HCT116 (cell line): Measurements from ENCODE around the gene GABPB1. TPM values are rescaled to one million over a fixed set of nuclear protein-coding genes. Genes with fewer than 3 reads are reported as not detected.

Source experiments
- ATAC-seq: fragments of 200-7000 bp; cut with Tn5 transposase; 2 replicates; pipeline ENCODE4 v1.9.1; 2020; ENCODE audit warnings: mild to moderate bottlenecking, moderate library complexity
- BruUV-seq: library from RNA; stranded (reverse); fragments of 400-500 nt; replicated peaks from 2 replicates; lab custom pipeline; 2021; lab: Mats Ljungman, UMichigan
- CTCF ChIA-PET: fragments of 300-600 bp; sonication (Branson Sonifier 250); formaldehyde crosslinking; loops from one replicate; lab custom pipeline; 2021; ENCODE audit warnings: antibody characterized with exemption; lab: Charles Lee
- POLR2A ChIA-PET: fragments of 300-600, 350-600 bp; sonication (Branson Sonifier 250); formaldehyde crosslinking; loops from one replicate; lab custom pipeline; 2021; ENCODE audit warnings: antibody characterized with exemption; lab: Charles Lee
- RAD21 ChIA-PET, 2 experiments: fragments of 300-600 bp; sonication (Branson Sonifier 250); formaldehyde crosslinking; loops; one replicate each; lab custom pipeline; 2023; ENCODE audit warnings: low total read pairs in 2 of 2; ENCODE audit not compliant: uncharacterized antibody in 2 of 2, unreplicated experiment in 2 of 2, low non-redundant PET in 1 of 2; lab: Charles Lee
- DNase-seq: peaks from one replicate; pipeline ENCODE4 v3.0.0-alpha.2; 2010; ENCODE audit warnings: low read depth, low spot score
- H2AFZ ChIP-seq: fragments of 200-600 bp; shearing (Covaris generic), sonication (generic); 2 replicates; pipeline ENCODE4 v1.6.1; 2017; ENCODE audit warnings: low read depth, mixed run types, mixed read lengths, antibody characterized with exemption, low read length; ENCODE audit not compliant: poor library complexity, severe bottlenecking
- H3K27ac ChIP-seq: 2 replicates; pipeline ENCODE4 v1.5.1; 2012; ENCODE audit warnings: low read depth, low read length
- H3K27me3 ChIP-seq: fragments of 200-600 bp; sonication (generic); 2 replicates; pipeline ENCODE4 v1.6.1; 2016; ENCODE audit warnings: mixed run types, low read length, mixed read lengths; ENCODE audit not compliant: insufficient read depth
- H3K36me3 ChIP-seq, 2 experiments: fragments of 200-500 bp in 1 of 2; fragments of 200-600 bp in 1 of 2; sonication (Bioruptor generic) in 1 of 2; sonication (generic) in 1 of 2; 2 replicates each; pipeline versions ENCODE4 v1.5.1 to v1.6.1; 2014 to 2016; ENCODE audit warnings: low read length in 2 of 2, inconsistent platforms in 1 of 2, mixed read lengths in 1 of 2, mixed run types in 1 of 2; ENCODE audit not compliant: insufficient read depth in 2 of 2, control insufficient read depth in 1 of 2
- H3K4me1 ChIP-seq, 2 experiments: fragments of 200-600 bp in 1 of 2; sonication (generic) in 1 of 2; 2 replicates each; pipeline versions ENCODE4 v1.5.1 to v1.6.1; 2012 to 2017; ENCODE audit warnings: low read length in 2 of 2, inconsistent platforms in 1 of 2, mild to moderate bottlenecking in 1 of 2, mixed read lengths in 1 of 2, mixed run types in 1 of 2, moderate library complexity in 1 of 2; ENCODE audit not compliant: insufficient read depth in 2 of 2, control insufficient read depth in 1 of 2
- H3K4me2 ChIP-seq: fragments of 200-600 bp; sonication (generic); 2 replicates; pipeline ENCODE4 v1.6.1; 2017; ENCODE audit warnings: mixed run types, low read length, mixed read lengths
- H3K4me3 ChIP-seq, 2 experiments: fragments of 200-600 bp in 1 of 2; sonication (generic) in 1 of 2; replicated peaks in 1 of 2; 2 replicates each; pipeline ENCODE4 v1.5.1; 2011 to 2016; ENCODE audit warnings: low read length in 2 of 2, control low read depth in 1 of 2, low read depth in 1 of 2, mild to moderate bottlenecking in 1 of 2, mixed read lengths in 1 of 2, mixed run types in 1 of 2
- H3K79me2 ChIP-seq: fragments of 200-600 bp; sonication (generic); 2 replicates; pipeline ENCODE4 v1.6.1; 2017; ENCODE audit warnings: mild to moderate bottlenecking, mixed run types, low read length, moderate library complexity, mixed read lengths; ENCODE audit not compliant: insufficient read depth
- H3K9ac ChIP-seq: fragments of 200-600 bp; sonication (generic); 2 replicates; pipeline ENCODE4 v1.6.1; 2016; ENCODE audit warnings: low read length, mixed read lengths
- H3K9me2 ChIP-seq: fragments of 200-600 bp; sonication (generic), shearing (Covaris generic); 2 replicates; pipeline ENCODE4 v1.6.1; 2017; ENCODE audit warnings: mixed run types, mild to moderate bottlenecking, moderate library complexity; ENCODE audit not compliant: insufficient read depth
- H3K9me3 ChIP-seq, 2 experiments: fragments of 200-500 bp in 1 of 2; fragments of 200-600 bp in 1 of 2; sonication (Bioruptor generic) in 1 of 2; sonication (generic) in 1 of 2; 2 replicates each; pipeline ENCODE4 v1.6.1; 2014 to 2017; ENCODE audit warnings: low read length in 2 of 2, mixed read lengths in 2 of 2, inconsistent platforms in 1 of 2, low read depth in 1 of 2, mild to moderate bottlenecking in 1 of 2, mixed run types in 1 of 2, moderate library complexity in 1 of 2; ENCODE audit not compliant: control insufficient read depth in 1 of 2, insufficient read depth in 1 of 2
- H4K20me1 ChIP-seq: fragments of 200-600 bp; sonication (generic), shearing (Covaris generic); 2 replicates; pipeline ENCODE4 v1.6.1; 2017; ENCODE audit warnings: mixed run types, mild to moderate bottlenecking, moderate library complexity; ENCODE audit not compliant: insufficient read depth
- CBX3 ChIP-seq: IDR thresholded peaks from 2 replicates; pipeline ENCODE4 v1.6.1; 2012; ENCODE audit warnings: low read depth
- CEBPB ChIP-seq: IDR thresholded peaks from 2 replicates; pipeline ENCODE4 v1.6.1; 2012; ENCODE audit warnings: low read depth
- EGR1 ChIP-seq: IDR thresholded peaks from 2 replicates; pipeline ENCODE4 v1.6.1; 2012; ENCODE audit warnings: low read depth
- ELF1 ChIP-seq: IDR thresholded peaks from 2 replicates; pipeline ENCODE4 v1.6.1; 2012; ENCODE audit warnings: low read depth, borderline replicate concordance
- EZH2 ChIP-seq: fragments of 200-600 bp; sonication (generic); IDR thresholded peaks from 2 replicates; pipeline ENCODE4 v1.6.1; 2017; ENCODE audit warnings: antibody characterized with exemption, mixed run types
- EZH2phosphoT487 ChIP-seq: fragments of 200-600 bp; IDR thresholded peaks from 2 replicates; pipeline ENCODE4 v1.6.1; 2018; ENCODE audit warnings: antibody characterized with exemption, borderline replicate concordance
- POLR2AphosphoS5 ChIP-seq: IDR thresholded peaks from 2 replicates; pipeline ENCODE4 v1.6.1; 2011; ENCODE audit warnings: mild to moderate bottlenecking, low read depth, low read length, moderate library complexity
- REST ChIP-seq: IDR thresholded peaks from 2 replicates; pipeline ENCODE4 v1.6.1; 2012; ENCODE audit warnings: low read depth
- SIN3A ChIP-seq: IDR thresholded peaks from 2 replicates; pipeline ENCODE4 v1.6.1; 2012; ENCODE audit warnings: low read depth
- SRF ChIP-seq: IDR thresholded peaks from 2 replicates; pipeline ENCODE4 v1.6.1; 2012; ENCODE audit warnings: low read depth
- YY1 ChIP-seq: IDR thresholded peaks from 2 replicates; pipeline ENCODE4 v1.6.1; 2011; ENCODE audit warnings: low read length, low read depth, moderate library complexity, mild to moderate bottlenecking; ENCODE audit not compliant: insufficient replicate concordance; ENCODE audit errors: extremely low read depth
- ZFX ChIP-seq: fragments of 450-650 bp; IDR thresholded peaks from 2 replicates; pipeline ENCODE4 v1.6.1; 2017
- ZNF274 ChIP-seq: fragments of 200-500 bp; sonication (Bioruptor generic); IDR thresholded peaks from 2 replicates; pipeline ENCODE4 v1.6.1; 2014; ENCODE audit warnings: mild to moderate bottlenecking, low read depth, low read length, inconsistent platforms
- intact Hi-C: fragments of 100-400 bp; cut with micrococcal nuclease; formaldehyde crosslinking; loops from 2 replicates; pipeline ENCODE4 v1.10.0; 2022
- total RNA-seq: library from RNA; stranded (reverse); gene quantifications from one replicate; pipeline ENCODE4 v1.2.1, GENCODE V29; 2021; ENCODE audit not compliant: unreplicated experiment
- TF ChIP-seq, protein P1 (sequence below): IDR thresholded peaks from 2 replicates; pipeline ENCODE4 v1.6.1; 2011; ENCODE audit warnings: mild to moderate bottlenecking, low read length, moderate library complexity; ENCODE audit not compliant: insufficient replicate concordance; ENCODE audit errors: extremely low read depth

GABPB1 gene
- total RNA-seq, 1 experiment from 2014 or later = 20.1 TPM

GRCh38 chr15:50378776-50379175, 23.8 kb upstream of the GABPB1 start (continued):
- TF ChIP-seq REST = no peak
- TF ChIP-seq CEBPB = no peak
- TF ChIP-seq ZNF274 = no peak
- TF ChIP-seq ELF1 = no peak
- no peak for TF ChIP-seq YY1
- no peak for TF ChIP-seq CBX3

- ATAC-seq (no peak), DNase-seq (no peak)
- no TSS peak for BruUV-seq
- no peak overlapping the region for H3K4me2 ChIP-seq
- H3K9me2 ChIP-seq = peaks cover 6% of the 10 kb centered on the region; the same call in 1 of the 2 replicates
- H3K27me3 ChIP-seq = no peaks in the 10 kb centered on the region
- ChIA-PET CTCF (no interaction called here), RAD21 (no interaction called here), POLR2A (no interaction called here)
- H4K20me1 ChIP-seq = no peaks in the 10 kb centered on the region
- H3K9me3 ChIP-seq = no peaks in the 10 kb centered on the region
- no peak overlapping the region for H3K9ac ChIP-seq
- no peak overlapping the region for H2AFZ ChIP-seq
- H3K27ac ChIP-seq = no peak overlapping the region
- H3K4me3 ChIP-seq = no peak overlapping the region
- H3K79me2 ChIP-seq = no peaks in the 10 kb centered on the region
- intact Hi-C loops = no loop called here
- H3K4me1 ChIP-seq = peaks cover 0 to 4% of the 10 kb centered on the region in 2 experiments; a peak in 1 of 4 replicates
- no peaks in the 10 kb centered on the region for H3K36me3 ChIP-seq
- TF ChIP-seq ELF1 = no peak
- no peak for TF ChIP-seq EZH2phosphoT487
- TF ChIP-seq EGR1 = no peak
- TF ChIP-seq EZH2 = no peak
- TF ChIP-seq ZFX = no peak
- TF ChIP-seq SRF = no peak
- no peak for TF ChIP-seq SIN3A
- TF ChIP-seq, protein P1, sequence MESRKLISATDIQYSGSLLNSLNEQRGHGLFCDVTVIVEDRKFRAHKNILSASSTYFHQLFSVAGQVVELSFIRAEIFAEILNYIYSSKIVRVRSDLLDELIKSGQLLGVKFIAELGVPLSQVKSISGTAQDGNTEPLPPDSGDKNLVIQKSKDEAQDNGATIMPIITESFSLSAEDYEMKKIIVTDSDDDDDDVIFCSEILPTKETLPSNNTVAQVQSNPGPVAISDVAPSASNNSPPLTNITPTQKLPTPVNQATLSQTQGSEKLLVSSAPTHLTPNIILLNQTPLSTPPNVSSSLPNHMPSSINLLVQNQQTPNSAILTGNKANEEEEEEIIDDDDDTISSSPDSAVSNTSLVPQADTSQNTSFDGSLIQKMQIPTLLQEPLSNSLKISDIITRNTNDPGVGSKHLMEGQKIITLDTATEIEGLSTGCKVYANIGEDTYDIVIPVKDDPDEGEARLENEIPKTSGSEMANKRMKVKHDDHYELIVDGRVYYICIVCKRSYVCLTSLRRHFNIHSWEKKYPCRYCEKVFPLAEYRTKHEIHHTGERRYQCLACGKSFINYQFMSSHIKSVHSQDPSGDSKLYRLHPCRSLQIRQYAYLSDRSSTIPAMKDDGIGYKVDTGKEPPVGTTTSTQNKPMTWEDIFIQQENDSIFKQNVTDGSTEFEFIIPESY = no peak
- no peak for TF ChIP-seq REST
- TF ChIP-seq POLR2AphosphoS5 = no peak
- no peak for TF ChIP-seq YY1
Observed at GRCh38 chr15:50377867-50378751, 23.1 kb upstream of the GABPB1 start.
